Neutrophil (primary cell): ENCODE measurements around the gene PRR29.
A peak's percentile ranks its signal among the peaks of the same experiment; 100 is the strongest.

ENCODE experiments used
- H3K27ac ChIP-seq: fragments of 200-600 bp; sonication (generic); 2 replicates; pipeline ENCODE4 v1.5.1; 2016; ENCODE audit warnings: mild to moderate bottlenecking, moderate library complexity
- H3K27me3 ChIP-seq: fragments of 200-600 bp; sonication (generic); 2 replicates; pipeline ENCODE4 v1.6.0; 2016; ENCODE audit warnings: mild to moderate bottlenecking
- H3K36me3 ChIP-seq: fragments of 200-600 bp; sonication (generic); 2 replicates; pipeline ENCODE4 v1.5.1; 2017
- H3K4me1 ChIP-seq, 2 experiments: fragments of 200-600 bp in 1 of 2; sonication (generic) in 1 of 2; 1 replicate in 1 of 2; 2 replicates in 1 of 2; pipeline versions ENCODE4 v1.5.1 to v1.6.1; 2013 to 2016; ENCODE audit warnings: low read depth in 1 of 2, low read length in 1 of 2, mild to moderate bottlenecking in 1 of 2, moderate library complexity in 1 of 2; ENCODE audit not compliant: control insufficient read depth in 1 of 2, insufficient read depth in 1 of 2
- H3K4me3 ChIP-seq, 2 experiments: fragments of 200-600 bp in 1 of 2; sonication (generic) in 1 of 2; 1 replicate in 1 of 2; 2 replicates in 1 of 2; pipeline ENCODE4 v1.5.1; 2013 to 2016; ENCODE audit warnings: low read depth in 1 of 2, low read length in 1 of 2, mild to moderate bottlenecking in 1 of 2, moderate library complexity in 1 of 2
- H3K9me3 ChIP-seq: fragments of 200-600 bp; sonication (generic); 2 replicates; pipeline ENCODE4 v1.5.1; 2016
- TF ChIP-seq, protein P1 (sequence below): fragments of 200-600 bp; sonication (generic); IDR thresholded peaks from 2 replicates; pipeline ENCODE4 v1.5.1; 2016; ENCODE audit warnings: antibody characterized with exemption

The PRR29 gene

DNA sequence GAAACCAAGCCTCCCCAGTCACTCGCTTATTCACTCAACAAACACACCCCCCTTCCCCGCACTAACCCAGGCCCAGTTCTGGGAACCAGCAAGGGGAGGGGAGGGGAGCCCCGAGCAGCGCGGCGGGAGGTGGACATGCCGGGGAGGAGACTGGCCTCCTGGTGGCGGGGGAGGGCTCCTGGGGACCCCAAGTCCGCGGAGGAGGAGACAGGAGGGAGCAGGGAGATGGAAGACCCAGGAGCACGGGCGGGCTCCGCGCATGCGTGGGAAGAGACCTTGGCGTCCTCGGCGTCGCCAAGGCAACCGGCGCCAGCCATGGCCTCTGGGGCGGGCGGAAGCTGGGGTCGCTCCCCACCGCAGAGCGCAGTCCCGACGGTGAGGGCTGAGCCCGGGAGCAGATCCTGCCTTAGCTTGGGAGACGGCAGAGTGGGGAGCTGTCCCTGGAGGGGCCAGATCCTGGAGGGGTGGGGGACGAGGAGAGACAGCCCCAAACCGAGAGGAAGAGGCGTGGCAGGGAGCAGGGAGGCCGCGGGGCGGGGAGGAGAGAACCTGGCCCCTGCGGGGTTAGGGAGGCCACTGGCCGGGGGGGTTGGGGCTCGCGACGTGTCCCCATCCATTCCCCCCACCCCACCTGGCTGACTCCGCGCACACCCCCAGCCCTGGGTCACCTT, at the start of gene PRR29:
TSS of gene PRR29 (plus strand) at position 302 of the 671 bp plus-strand sequence. CDS start at position 316, 14 bp downstream.
- peaks cover 14 to 18% of the 10 kb centered on the region in 2 experiments for H3K4me1 ChIP-seq
- peak within 1 kb of the TSS; percentile 58 to 67 for H3K4me3 ChIP-seq
- peaks cover 75% of the 10 kb centered on the region for H3K27me3 ChIP-seq
- no peaks in the 10 kb centered on the region for H3K9me3 ChIP-seq
- TF ChIP-seq, protein P1, sequence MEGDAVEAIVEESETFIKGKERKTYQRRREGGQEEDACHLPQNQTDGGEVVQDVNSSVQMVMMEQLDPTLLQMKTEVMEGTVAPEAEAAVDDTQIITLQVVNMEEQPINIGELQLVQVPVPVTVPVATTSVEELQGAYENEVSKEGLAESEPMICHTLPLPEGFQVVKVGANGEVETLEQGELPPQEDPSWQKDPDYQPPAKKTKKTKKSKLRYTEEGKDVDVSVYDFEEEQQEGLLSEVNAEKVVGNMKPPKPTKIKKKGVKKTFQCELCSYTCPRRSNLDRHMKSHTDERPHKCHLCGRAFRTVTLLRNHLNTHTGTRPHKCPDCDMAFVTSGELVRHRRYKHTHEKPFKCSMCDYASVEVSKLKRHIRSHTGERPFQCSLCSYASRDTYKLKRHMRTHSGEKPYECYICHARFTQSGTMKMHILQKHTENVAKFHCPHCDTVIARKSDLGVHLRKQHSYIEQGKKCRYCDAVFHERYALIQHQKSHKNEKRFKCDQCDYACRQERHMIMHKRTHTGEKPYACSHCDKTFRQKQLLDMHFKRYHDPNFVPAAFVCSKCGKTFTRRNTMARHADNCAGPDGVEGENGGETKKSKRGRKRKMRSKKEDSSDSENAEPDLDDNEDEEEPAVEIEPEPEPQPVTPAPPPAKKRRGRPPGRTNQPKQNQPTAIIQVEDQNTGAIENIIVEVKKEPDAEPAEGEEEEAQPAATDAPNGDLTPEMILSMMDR = no peak
- H3K36me3 ChIP-seq = no peaks in the 10 kb centered on the region
- H3K27ac ChIP-seq = no peak within 1 kb of the TSS

DNA sequence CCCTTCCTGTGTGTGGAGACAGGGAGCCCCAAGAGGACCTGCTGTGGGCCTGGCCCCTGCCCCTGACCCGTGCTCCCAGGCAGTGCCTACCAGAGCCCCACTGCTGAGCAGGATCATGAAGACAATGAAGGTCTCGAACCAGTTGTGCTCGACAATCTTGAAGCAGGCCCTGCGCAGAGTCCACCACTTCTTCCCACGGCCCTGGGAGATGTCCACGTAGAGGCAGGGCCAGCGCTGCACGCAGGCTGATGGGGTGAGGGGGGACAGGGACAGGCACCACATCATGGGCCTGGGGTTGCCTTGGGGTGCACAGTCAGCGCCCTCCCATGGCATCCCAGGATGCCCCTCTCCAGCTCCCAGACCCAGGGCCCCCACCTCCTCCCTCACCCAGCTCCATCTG, 49.6 kb upstream of the PRR29 start:
- no peaks in the 10 kb centered on the region for H3K9me3 ChIP-seq
- TF ChIP-seq, protein P1 = no peak
- peaks cover 14 to 16% of the 10 kb centered on the region in 2 experiments for H3K4me1 ChIP-seq
- H3K36me3 ChIP-seq = no peaks in the 10 kb centered on the region
- H3K4me3 ChIP-seq = no peak overlapping the region
- no peak overlapping the region for H3K27ac ChIP-seq
- H3K27me3 ChIP-seq = no peaks in the 10 kb centered on the region

DNA sequence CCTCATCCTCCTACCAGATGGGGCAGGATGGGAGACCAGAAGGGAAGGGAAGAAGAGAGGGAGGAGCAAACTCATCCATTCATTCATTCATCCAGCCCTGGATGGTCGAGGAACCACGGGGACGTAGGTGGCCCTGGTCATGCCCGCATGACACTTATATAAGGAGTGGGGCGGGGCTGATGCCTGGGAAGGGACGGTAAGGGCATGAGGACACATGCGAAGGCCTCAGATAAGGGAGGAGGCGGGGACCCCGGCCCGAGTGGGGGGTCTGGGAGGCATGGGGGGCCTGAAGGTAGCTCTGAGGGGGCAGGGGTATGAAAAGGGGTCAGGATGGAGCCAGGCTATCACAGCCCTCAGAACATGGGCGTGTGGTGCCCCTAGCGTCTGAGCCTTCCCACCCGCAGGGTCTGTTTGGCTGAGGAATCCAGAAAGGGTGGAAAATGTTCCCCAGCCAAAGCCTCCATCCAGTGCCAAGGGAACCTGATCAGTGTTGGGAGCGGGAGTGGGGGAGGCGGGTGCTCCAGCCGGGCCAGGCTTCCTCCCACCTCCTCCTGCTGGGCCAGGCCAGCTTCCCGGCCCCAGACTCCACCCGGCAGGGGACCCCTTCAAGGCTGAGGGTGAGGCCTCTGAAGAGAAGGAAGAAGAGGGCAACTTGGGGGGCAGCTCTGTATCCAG, 48.4 kb upstream of the PRR29 start:
- TF ChIP-seq, protein P1 = no peak
- no peak overlapping the region for H3K27ac ChIP-seq
- no peaks in the 10 kb centered on the region for H3K9me3 ChIP-seq
- H3K4me3 ChIP-seq = no peak overlapping the region
- H3K36me3 ChIP-seq = no peaks in the 10 kb centered on the region
- H3K4me1 ChIP-seq = peaks cover 14 to 16% of the 10 kb centered on the region in 2 experiments
- no peaks in the 10 kb centered on the region for H3K27me3 ChIP-seq

DNA sequence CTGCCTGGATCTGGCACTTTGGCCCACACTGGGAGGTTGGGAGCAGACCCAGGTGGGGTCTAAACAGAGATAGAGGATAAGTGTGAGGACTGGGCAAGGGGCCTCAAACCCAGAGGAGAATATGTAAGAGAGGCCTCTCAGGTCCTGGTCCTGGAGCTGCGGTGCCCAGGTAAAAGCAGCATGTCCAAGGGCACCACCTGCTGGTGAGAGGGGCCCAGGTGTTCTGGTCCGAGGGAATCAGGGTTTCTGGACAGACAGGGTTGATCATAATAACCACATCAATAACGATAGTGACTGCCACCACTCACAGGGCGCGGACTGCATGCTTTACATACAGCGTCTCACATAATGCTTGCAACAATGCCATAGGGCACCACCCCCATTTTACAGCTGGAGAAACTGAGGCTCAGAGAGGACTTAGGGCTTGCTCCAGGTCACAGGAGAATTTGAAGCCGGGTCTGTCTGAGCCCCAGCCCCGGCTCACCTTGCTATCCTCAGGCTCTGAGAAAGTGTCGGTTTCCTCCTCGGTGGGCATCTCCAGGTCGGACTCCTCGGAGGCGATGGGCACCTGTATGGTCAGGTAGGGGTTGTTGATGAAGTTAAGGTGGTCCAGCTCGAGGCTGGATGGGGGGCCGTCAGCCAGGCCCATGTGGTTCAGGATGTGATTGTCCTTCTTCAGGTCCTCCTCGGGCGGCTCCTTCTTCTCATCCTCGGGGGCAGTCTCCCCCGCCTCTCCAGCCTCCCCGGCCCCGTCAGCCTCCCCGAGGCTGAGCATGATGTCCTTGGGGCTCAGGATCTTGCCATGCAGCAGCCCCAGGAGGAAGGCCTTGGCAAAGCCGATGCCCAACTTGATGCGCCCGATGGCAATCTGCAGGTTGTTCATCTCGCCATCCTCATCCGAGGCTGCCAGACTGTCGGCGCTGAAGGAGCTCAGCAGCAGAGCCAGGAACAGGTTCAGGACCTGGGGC, 46.9 kb upstream of the PRR29 start:
- no peaks in the 10 kb centered on the region for H3K27me3 ChIP-seq
- no peak overlapping the region for H3K4me3 ChIP-seq
- no peaks in the 10 kb centered on the region for H3K9me3 ChIP-seq
- no peak overlapping the region for H3K27ac ChIP-seq
- H3K36me3 ChIP-seq = no peaks in the 10 kb centered on the region
- TF ChIP-seq, protein P1 = no peak
- H3K4me1 ChIP-seq = peaks cover 6 to 8% of the 10 kb centered on the region in 2 experiments

DNA sequence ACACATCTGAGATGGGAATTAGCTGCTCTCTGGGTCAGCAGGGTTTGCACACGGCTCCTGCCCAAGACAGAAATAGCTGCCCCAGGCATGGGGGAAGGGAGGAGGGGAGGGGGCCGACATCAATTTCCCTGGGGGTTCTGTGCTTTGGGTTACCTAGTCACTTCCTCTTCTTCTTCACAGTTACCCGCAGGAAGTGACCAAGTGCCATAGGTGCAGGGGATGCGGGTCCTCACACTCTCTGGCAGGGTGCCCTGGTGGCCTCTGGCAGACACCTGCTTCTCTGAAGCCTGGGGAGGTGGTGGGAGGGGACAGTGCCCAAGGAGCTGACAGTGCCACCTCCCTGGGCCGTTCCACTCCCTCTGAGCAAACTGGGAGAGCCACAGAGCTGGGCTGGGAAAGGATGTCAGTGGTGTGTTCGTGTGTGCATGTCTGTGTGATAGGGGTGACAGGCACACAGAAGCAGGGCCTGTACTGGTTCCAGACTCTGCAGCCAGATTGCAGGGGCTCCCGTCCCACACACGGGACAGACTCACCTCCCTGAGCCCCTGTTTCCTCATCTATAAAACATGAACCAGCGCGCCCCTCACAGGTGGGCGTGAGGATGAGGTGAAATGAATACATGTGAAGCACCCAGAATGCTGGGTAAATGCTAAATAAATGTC, 43.6 kb upstream of the PRR29 start:
- H3K27ac ChIP-seq = no peak overlapping the region
- H3K27me3 ChIP-seq = no peaks in the 10 kb centered on the region
- no peaks in the 10 kb centered on the region for H3K9me3 ChIP-seq
- H3K4me3 ChIP-seq = no peak overlapping the region
- H3K4me1 ChIP-seq = no peaks in the 10 kb centered on the region
- TF ChIP-seq, protein P1 = no peak
- no peaks in the 10 kb centered on the region for H3K36me3 ChIP-seq
